T-helper 17 cell (primary cell): Measurements from ENCODE around the gene CDK1. TPM values are rescaled to one million over a fixed set of nuclear protein-coding genes. Genes with fewer than 3 reads are reported as not detected.

Experiments
- ATAC-seq: fragments of 150-1000 bp; cut with Tn5 transposase; 2 replicates; pipeline ENCODE4 v1.10.0; 2021; ENCODE audit warnings: mild to moderate bottlenecking, moderate library complexity
- DNase-seq, 3 donors: peaks; one replicate each; pipeline versions ENCODE4 v3.0.0 to v3.0.0-alpha.2; 2020 to 2021
- H3K9me3 ChIP-seq: one replicate; pipeline ENCODE4 v1.7.0; 2013; ENCODE audit warnings: low read length, mild to moderate bottlenecking; ENCODE audit not compliant: control insufficient read depth, poor library complexity, severe bottlenecking
- H3K27ac Mint-ChIP-seq: one replicate; pipeline ENCODE4 v1.8.0; 2022; ENCODE audit warnings: mild to moderate bottlenecking, moderate library complexity, mixed read lengths
- H3K27me3 Mint-ChIP-seq: one replicate; pipeline ENCODE4 v1.8.0; 2022; ENCODE audit warnings: mixed read lengths
- H3K36me3 Mint-ChIP-seq: one replicate; pipeline ENCODE4 v1.8.0; 2022; ENCODE audit warnings: low read depth, mixed read lengths
- H3K4me1 Mint-ChIP-seq: one replicate; pipeline ENCODE4 v1.8.0; 2022; ENCODE audit warnings: mild to moderate bottlenecking, mixed read lengths
- H3K4me3 Mint-ChIP-seq: one replicate; pipeline ENCODE4 v1.8.0; 2022; ENCODE audit warnings: mild to moderate bottlenecking, moderate library complexity, mixed read lengths
- total RNA-seq, 4 donors: library from RNA in 2 of 4; stranded (reverse) in 2 of 4; gene quantifications; one replicate each; pipeline ENCODE4 v1.2.3 and lab custom pipeline; 2022 to 2026

The CDK1 gene
- total RNA-seq (1 to 10 TPM in 1 of 2 donors, under 1 TPM in 1; 0.67 to 1.4 TPM), total RNA-seq (lab: John Stamatoyannopoulos, UW) (1.6 to 5.7 reads per million in 2 donors)

GRCh38 chr10:60778214-60778970 lies at the start of gene CDK1:
CDK1 (plus strand) TSS chr10:60778478; CDS start chr10:60780166, 1,688 bp downstream.
- peak; percentile 98 for ATAC-seq
- peaks cover 5% of the 10 kb centered on the region for H3K36me3 Mint-ChIP-seq
- H3K4me1 Mint-ChIP-seq: peaks cover 15% of the 10 kb centered on the region
- peak within 1 kb of the TSS; percentile 61 for H3K27ac Mint-ChIP-seq
- DNase-seq: peak; percentile 81 to 92 (median 90)
- H3K9me3 ChIP-seq: no peaks in the 10 kb centered on the region
- H3K27me3 Mint-ChIP-seq: peaks cover 18% of the 10 kb centered on the region
- peak within 1 kb of the TSS; percentile 99 for H3K4me3 Mint-ChIP-seq

DNA sequence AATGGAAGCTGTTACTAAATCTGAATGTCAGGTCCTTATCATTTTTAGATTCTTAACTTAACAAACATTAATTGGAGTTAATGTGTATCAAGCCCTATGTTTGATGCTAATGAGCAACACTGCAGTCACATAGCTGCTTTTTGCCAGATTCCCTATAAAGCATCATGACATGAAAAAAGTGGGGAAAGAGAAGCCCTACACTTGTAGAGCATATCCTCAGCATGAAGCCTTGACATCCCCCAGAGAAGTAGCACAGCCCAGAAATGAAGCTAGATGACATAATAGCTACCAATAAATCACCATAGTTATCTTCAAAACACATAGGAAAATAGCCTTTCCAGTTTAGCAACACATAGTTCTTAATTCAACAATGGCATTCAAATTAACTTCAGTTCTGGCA lies 49.2 kb upstream of the CDK1 start:
- DNase-seq (no peak), ATAC-seq (no peak)
- no peaks in the 10 kb centered on the region for H3K27me3 Mint-ChIP-seq
- no peaks in the 10 kb centered on the region for H3K9me3 ChIP-seq
- H3K4me1 Mint-ChIP-seq: peaks cover 51% of the 10 kb centered on the region
- H3K27ac Mint-ChIP-seq: peak overlapping the region; percentile 99
- H3K4me3 Mint-ChIP-seq: peak overlapping the region; percentile 43
- H3K36me3 Mint-ChIP-seq: peaks cover 8% of the 10 kb centered on the region

GRCh38 chr10:60731134-60731885 lies 47.0 kb upstream of the CDK1 start:
- H3K4me1 Mint-ChIP-seq: peaks cover 45% of the 10 kb centered on the region
- DNase-seq (no peak), ATAC-seq (peak; percentile 20)
- peaks cover 5% of the 10 kb centered on the region for H3K36me3 Mint-ChIP-seq
- peak overlapping the region; percentile 98 for H3K4me3 Mint-ChIP-seq
- no peaks in the 10 kb centered on the region for H3K27me3 Mint-ChIP-seq
- no peaks in the 10 kb centered on the region for H3K9me3 ChIP-seq
- peak overlapping the region; percentile 99 for H3K27ac Mint-ChIP-seq

GRCh38 chr10:60732198-60732806 lies 46.0 kb upstream of the CDK1 start:
- peak in 2 of 3 donors; percentile 9 to 15 for DNase-seq
- Mint-ChIP-seq H3K27me3 (no peaks in the 10 kb centered on the region), H3K4me3 (peak overlapping the region; percentile 98), H3K36me3 (peaks cover 5% of the 10 kb centered on the region), H3K4me1 (peaks cover 37% of the 10 kb centered on the region), H3K27ac (peak overlapping the region; percentile 99)
- H3K9me3 ChIP-seq: no peaks in the 10 kb centered on the region
- peak; percentile 59 for ATAC-seq

GRCh38 chr10:60732807-60733516 lies 45.3 kb upstream of the CDK1 start:
- H3K27me3 Mint-ChIP-seq: no peaks in the 10 kb centered on the region
- H3K36me3 Mint-ChIP-seq: peaks cover 5% of the 10 kb centered on the region
- H3K4me3 Mint-ChIP-seq: peak overlapping the region; percentile 98
- peak overlapping the region; percentile 99 for H3K27ac Mint-ChIP-seq
- peaks cover 31% of the 10 kb centered on the region for H3K4me1 Mint-ChIP-seq
- DNase-seq: peak; percentile 33 to 55 (median 44)
- ATAC-seq: peak; percentile 75
- H3K9me3 ChIP-seq: no peaks in the 10 kb centered on the region

GRCh38 chr10:60733517-60733822 lies 44.8 kb upstream of the CDK1 start:
- H3K9me3 ChIP-seq: no peaks in the 10 kb centered on the region
- Mint-ChIP-seq H3K27me3 (no peaks in the 10 kb centered on the region), H3K36me3 (peaks cover 5% of the 10 kb centered on the region), H3K4me3 (peak overlapping the region; percentile 84), H3K4me1 (peaks cover 28% of the 10 kb centered on the region), H3K27ac (peak overlapping the region; percentile 99)
- DNase-seq (no peak), ATAC-seq (no peak)

- peaks cover 5% of the 10 kb centered on the region for H3K36me3 Mint-ChIP-seq
- peak overlapping the region; percentile 99 for H3K27ac Mint-ChIP-seq
- peak overlapping the region; percentile 84 for H3K4me3 Mint-ChIP-seq
These were observed 44.5 kb upstream of the CDK1 start for GRCh38 chr10:60733826-60734225.

DNA sequence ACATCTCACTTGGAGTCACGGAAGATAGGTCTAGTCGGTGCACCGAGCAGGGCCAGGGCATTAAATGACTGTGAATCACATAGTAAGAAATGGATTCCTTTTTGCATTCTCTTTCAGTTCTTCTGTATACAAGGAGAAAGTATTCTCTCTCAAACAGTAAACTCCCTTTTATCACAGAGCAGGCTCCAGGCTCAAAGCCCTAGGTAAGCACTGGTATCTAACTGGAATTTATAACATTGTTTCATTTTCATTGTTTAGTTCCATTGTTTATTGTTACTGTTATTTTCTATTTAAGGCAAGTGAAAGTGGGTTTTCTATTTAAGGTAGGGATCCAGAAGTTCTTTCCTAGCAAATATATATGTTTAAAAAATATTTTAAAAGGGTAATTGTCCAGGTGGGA lies 44.1 kb upstream of the CDK1 start:
- no peaks in the 10 kb centered on the region for H3K27me3 Mint-ChIP-seq
- H3K36me3 Mint-ChIP-seq: peaks cover 5% of the 10 kb centered on the region
- H3K27ac Mint-ChIP-seq: peak overlapping the region; percentile 99
- no peak for DNase-seq
- H3K4me1 Mint-ChIP-seq: peaks cover 22% of the 10 kb centered on the region
- ATAC-seq: no peak
- H3K9me3 ChIP-seq: no peaks in the 10 kb centered on the region
- H3K4me3 Mint-ChIP-seq: peak overlapping the region; percentile 84

More at GRCh38 chr10:60733826-60734225, 44.5 kb upstream of the CDK1 start:
- Mint-ChIP-seq H3K27me3 (no peaks in the 10 kb centered on the region), H3K4me1 (peaks cover 26% of the 10 kb centered on the region)
- no peak for DNase-seq
- ATAC-seq: no peak
- no peaks in the 10 kb centered on the region for H3K9me3 ChIP-seq

GRCh38 chr10:60735244-60735643 lies 43.0 kb upstream of the CDK1 start:
- H3K9me3 ChIP-seq: no peaks in the 10 kb centered on the region
- Mint-ChIP-seq H3K27me3 (no peaks in the 10 kb centered on the region), H3K4me1 (peaks cover 16% of the 10 kb centered on the region), H3K27ac (no peak overlapping the region), H3K36me3 (peaks cover 5% of the 10 kb centered on the region), H3K4me3 (no peak overlapping the region)
- ATAC-seq: no peak
- DNase-seq: no peak

GRCh38 chr10:60737242-60737641 lies 41.0 kb upstream of the CDK1 start:
- Mint-ChIP-seq H3K27me3 (no peaks in the 10 kb centered on the region), H3K36me3 (peaks cover 4% of the 10 kb centered on the region), H3K27ac (no peak overlapping the region), H3K4me1 (peaks cover 3% of the 10 kb centered on the region), H3K4me3 (no peak overlapping the region)
- no peaks in the 10 kb centered on the region for H3K9me3 ChIP-seq
- DNase-seq (no peak), ATAC-seq (no peak)

- H3K9me3 ChIP-seq: no peaks in the 10 kb centered on the region
- DNase-seq: no peak
- Mint-ChIP-seq H3K4me1 (no peaks in the 10 kb centered on the region), H3K4me3 (no peak overlapping the region), H3K36me3 (peaks cover 3% of the 10 kb centered on the region), H3K27ac (no peak overlapping the region), H3K27me3 (no peaks in the 10 kb centered on the region)
- ATAC-seq: no peak
These were observed 38.7 kb upstream of the CDK1 start for GRCh38 chr10:60739558-60739957.

DNA sequence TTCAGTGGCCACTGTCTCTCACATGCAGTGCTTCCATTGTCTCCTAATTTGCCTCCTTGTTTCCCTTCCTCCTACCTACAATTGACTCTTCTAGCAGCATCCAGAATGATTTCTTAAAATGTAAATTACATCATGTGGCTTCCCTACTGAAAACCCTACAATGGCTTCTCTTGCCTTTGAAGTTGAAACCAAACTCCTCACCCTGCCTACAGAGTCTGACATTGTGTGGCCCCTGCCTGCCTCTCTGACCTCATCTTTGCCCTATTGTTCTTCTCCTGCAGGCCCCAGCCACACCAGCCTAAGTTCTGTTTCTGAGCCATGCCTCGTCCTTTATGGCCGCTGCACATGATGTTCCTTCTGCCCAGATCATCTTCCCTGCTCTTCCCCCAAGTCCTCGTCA lies 35.8 kb upstream of the CDK1 start:
- Mint-ChIP-seq H3K27me3 (no peaks in the 10 kb centered on the region), H3K36me3 (peaks cover 3% of the 10 kb centered on the region), H3K4me3 (no peak overlapping the region), H3K4me1 (no peaks in the 10 kb centered on the region), H3K27ac (no peak overlapping the region)
- ATAC-seq (no peak), DNase-seq (no peak)
- H3K9me3 ChIP-seq: no peaks in the 10 kb centered on the region
